Caco-2 (cell line): ENCODE data around the gene DHX57. TPM values are rescaled to one million over a fixed set of nuclear protein-coding genes. Genes with fewer than 3 reads are reported as not detected.
A peak's percentile ranks its signal among the peaks of the same experiment; 100 is the strongest.

ENCODE experiments used
- BruUV-seq: library from RNA; stranded (reverse); fragments of 400-500 nt; replicated peaks from 2 replicates; lab custom pipeline; 2021; lab: Mats Ljungman, UMichigan
- CTCF ChIA-PET: fragments of 300-600 bp; sonication (Branson Sonifier 250); formaldehyde crosslinking; loops from one replicate; lab custom pipeline; 2022; ENCODE audit warnings: antibody characterized with exemption; lab: Charles Lee
- POLR2A ChIA-PET: fragments of 300-600 bp; sonication (Branson Sonifier 250); formaldehyde crosslinking; loops from one replicate; lab custom pipeline; 2022; ENCODE audit warnings: antibody characterized with exemption; lab: Charles Lee
- DNase-seq, 2 experiments: peaks; one replicate each; pipeline versions ENCODE4 v3.0.0 to v3.0.0-alpha.2; 2020 to 2022
- H3K27me3 ChIP-seq: replicated peaks from 2 replicates; pipeline ENCODE4 v1.6.0; 2011; ENCODE audit warnings: low read length; ENCODE audit not compliant: control insufficient read depth, insufficient read depth
- H3K36me3 ChIP-seq: 2 replicates; pipeline ENCODE4 v1.5.1; 2011; ENCODE audit warnings: low read length; ENCODE audit not compliant: control insufficient read depth, insufficient read depth
- H3K4me1 ChIP-seq: fragments of 250-450 bp; sonication (Bioruptor Pico); 2 replicates; pipeline ENCODE4 v1.5.1; 2020; ENCODE audit warnings: mild to moderate bottlenecking
- H3K4me3 ChIP-seq: 2 replicates; pipeline ENCODE4 v1.5.1; 2011; ENCODE audit warnings: low read depth, mild to moderate bottlenecking, control low read depth, low read length
- H3K9me3 ChIP-seq: fragments of 250-450 bp; sonication (Bioruptor Pico); 2 replicates; pipeline ENCODE4 v1.5.1; 2020; ENCODE audit warnings: mild to moderate bottlenecking, moderate library complexity
- H3K27ac Mint-ChIP-seq: one replicate; pipeline ENCODE4 v1.8.0; 2022; ENCODE audit warnings: mixed read lengths; ENCODE audit not compliant: unreplicated experiment
- H3K27me3 Mint-ChIP-seq: one replicate; pipeline ENCODE4 v1.8.0; 2022; ENCODE audit warnings: mixed read lengths; ENCODE audit not compliant: insufficient read depth, unreplicated experiment
- H3K36me3 Mint-ChIP-seq: one replicate; pipeline ENCODE4 v1.8.0; 2022; ENCODE audit warnings: mild to moderate bottlenecking, mixed read lengths; ENCODE audit not compliant: insufficient read depth, unreplicated experiment
- H3K4me1 Mint-ChIP-seq: one replicate; pipeline ENCODE4 v1.8.0; 2022; ENCODE audit warnings: low read depth, mixed read lengths; ENCODE audit not compliant: unreplicated experiment
- H3K4me3 Mint-ChIP-seq: one replicate; pipeline ENCODE4 v1.8.0; 2022; ENCODE audit warnings: mild to moderate bottlenecking, moderate library complexity, mixed read lengths; ENCODE audit not compliant: unreplicated experiment
- H3K9me3 Mint-ChIP-seq: one replicate; pipeline ENCODE4 v1.8.0; 2022; ENCODE audit warnings: mixed read lengths; ENCODE audit not compliant: unreplicated experiment
- intact Hi-C: fragments of 100-400 bp; cut with micrococcal nuclease; formaldehyde crosslinking; loops from one replicate; pipeline ENCODE4 v1.10.0; 2022; ENCODE audit not compliant: unreplicated experiment
- total RNA-seq: library from RNA; stranded (reverse); gene quantifications from 2 replicates; pipeline ENCODE4 v1.2.3, GENCODE V29; 2022
- TF ChIP-seq, protein P1 (sequence below), 2 experiments: fragments of 200-600 bp in 1 of 2; IDR thresholded peaks; 1 replicate in 1 of 2; 2 replicates in 1 of 2; pipeline versions ENCODE4 v1.5.1 to v1.8.0; 2011 to 2022; ENCODE audit warnings: antibody characterized with exemption in 1 of 2, control low read depth in 1 of 2, inconsistent platforms in 1 of 2, low read depth in 1 of 2, low read length in 1 of 2, mild to moderate bottlenecking in 1 of 2, moderate library complexity in 1 of 2; ENCODE audit not compliant: insufficient read depth in 1 of 2, severe bottlenecking in 1 of 2, unreplicated experiment in 1 of 2

Gene DHX57
- total RNA-seq, 1 experiment from 2014 or later = 20.6 TPM

DNA sequence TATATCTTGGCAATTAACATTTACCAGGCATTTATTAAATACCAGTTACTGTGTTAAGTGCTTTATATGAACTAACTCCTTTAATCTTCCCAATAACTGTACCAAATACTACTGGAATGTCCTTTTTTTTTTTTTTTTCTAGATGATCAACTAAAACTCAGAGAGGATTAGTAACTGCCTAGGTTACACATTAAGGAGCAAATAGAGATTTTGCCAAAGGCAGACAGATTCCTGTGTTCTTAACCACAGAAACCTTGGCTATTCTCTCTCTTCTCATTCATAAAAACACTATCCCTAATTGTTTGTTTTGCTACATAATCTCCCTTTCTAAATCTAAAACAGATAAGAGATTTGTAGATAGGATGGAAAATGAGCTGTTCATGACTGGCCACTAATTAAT is 13.3 kb downstream of the DHX57 start:
- intact Hi-C loops = no loop called here
- ChIA-PET CTCF (no interaction called here), POLR2A (interaction anchor here (1.0 kb wide), 1 partner anchor 111 kb away, joined by 3 read pairs; no protein-coding TSS in a partner anchor)
- H3K27ac Mint-ChIP-seq = no peak overlapping the region
- TF ChIP-seq, protein P1, sequence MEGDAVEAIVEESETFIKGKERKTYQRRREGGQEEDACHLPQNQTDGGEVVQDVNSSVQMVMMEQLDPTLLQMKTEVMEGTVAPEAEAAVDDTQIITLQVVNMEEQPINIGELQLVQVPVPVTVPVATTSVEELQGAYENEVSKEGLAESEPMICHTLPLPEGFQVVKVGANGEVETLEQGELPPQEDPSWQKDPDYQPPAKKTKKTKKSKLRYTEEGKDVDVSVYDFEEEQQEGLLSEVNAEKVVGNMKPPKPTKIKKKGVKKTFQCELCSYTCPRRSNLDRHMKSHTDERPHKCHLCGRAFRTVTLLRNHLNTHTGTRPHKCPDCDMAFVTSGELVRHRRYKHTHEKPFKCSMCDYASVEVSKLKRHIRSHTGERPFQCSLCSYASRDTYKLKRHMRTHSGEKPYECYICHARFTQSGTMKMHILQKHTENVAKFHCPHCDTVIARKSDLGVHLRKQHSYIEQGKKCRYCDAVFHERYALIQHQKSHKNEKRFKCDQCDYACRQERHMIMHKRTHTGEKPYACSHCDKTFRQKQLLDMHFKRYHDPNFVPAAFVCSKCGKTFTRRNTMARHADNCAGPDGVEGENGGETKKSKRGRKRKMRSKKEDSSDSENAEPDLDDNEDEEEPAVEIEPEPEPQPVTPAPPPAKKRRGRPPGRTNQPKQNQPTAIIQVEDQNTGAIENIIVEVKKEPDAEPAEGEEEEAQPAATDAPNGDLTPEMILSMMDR (IDR thresholded peaks at IDR 0.05; ENCODE audit: insufficient read depth in 1 of 2, low read depth in 1 of 2, low read length in 1 of 2, severe bottlenecking in 1 of 2, unreplicated experiment in 1 of 2) = no peak
- Histone ChIP-seq H3K4me3 (no peak overlapping the region), H3K36me3 (no peaks in the 10 kb centered on the region), H3K9me3 (no peaks in the 10 kb centered on the region), H3K27me3 (no peaks in the 10 kb centered on the region), H3K4me1 (peaks cover 13% of the 10 kb centered on the region; the same call in 1 of the 2 replicates)
- H3K27me3 Mint-ChIP-seq = no peaks in the 10 kb centered on the region
- no TSS peak for BruUV-seq
- peaks cover 15% of the 10 kb centered on the region for H3K4me1 Mint-ChIP-seq
- no peaks in the 10 kb centered on the region for H3K9me3 Mint-ChIP-seq
- H3K4me3 Mint-ChIP-seq = no peak overlapping the region
- no peak for DNase-seq
- H3K36me3 Mint-ChIP-seq = peaks cover 34% of the 10 kb centered on the region

DNA sequence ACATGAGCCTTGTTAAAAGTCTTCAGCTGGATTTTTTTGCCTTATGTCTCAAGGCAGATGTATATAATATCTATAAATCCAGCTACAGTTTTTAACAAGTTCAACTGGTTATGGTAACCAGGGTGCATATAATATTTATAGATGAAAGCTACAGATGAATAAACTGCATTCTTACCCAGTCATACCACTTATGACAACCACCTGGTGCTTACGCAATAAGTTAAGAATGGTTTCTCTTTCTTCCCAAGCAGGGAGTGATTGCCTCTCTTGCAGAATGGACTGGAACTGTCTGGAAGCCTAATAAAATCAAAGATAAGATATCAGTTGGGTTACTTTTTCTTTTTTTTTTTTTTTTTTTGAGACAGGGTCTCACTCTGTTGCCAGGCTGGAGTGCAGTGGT is 19.6 kb downstream of the DHX57 start:
- CTCF ChIA-PET = no interaction called here

DNA sequence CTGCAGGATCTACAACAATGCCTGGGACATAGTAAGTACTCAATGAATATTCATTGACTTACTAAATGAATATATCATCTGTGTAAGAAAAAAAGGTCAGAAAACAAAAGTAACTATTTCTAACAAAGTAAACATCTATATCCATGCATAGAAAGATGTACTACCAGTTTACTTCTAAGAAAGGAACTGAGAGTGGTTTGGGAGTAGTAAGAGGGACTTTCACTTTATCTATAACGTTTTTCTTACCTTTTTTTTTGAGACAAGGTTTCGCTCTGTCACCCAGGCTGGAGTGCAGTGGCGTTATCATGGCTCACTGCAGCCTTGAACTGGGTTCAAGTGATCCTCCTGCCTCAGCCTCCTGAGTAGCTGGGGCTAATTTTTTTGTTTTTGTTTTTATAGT is 25.7 kb downstream of the DHX57 start:
- intact Hi-C loops = no loop called here
- H3K4me3 Mint-ChIP-seq = no peak overlapping the region
- no peak overlapping the region for H3K27ac Mint-ChIP-seq
- H3K36me3 Mint-ChIP-seq = peaks cover 19% of the 10 kb centered on the region
- no peaks in the 10 kb centered on the region for H3K9me3 Mint-ChIP-seq
- no peaks in the 10 kb centered on the region for H3K4me1 ChIP-seq
- TF ChIP-seq, protein P1 (IDR thresholded peaks at IDR 0.05; ENCODE audit: insufficient read depth in 1 of 2, low read depth in 1 of 2, low read length in 1 of 2, severe bottlenecking in 1 of 2, unreplicated experiment in 1 of 2) = no peak
- DNase-seq = no peak
- no peaks in the 10 kb centered on the region for H3K9me3 ChIP-seq
- BruUV-seq = no TSS peak
- no peaks in the 10 kb centered on the region for H3K27me3 ChIP-seq
- ChIA-PET POLR2A (no interaction called here), CTCF (interaction anchor here (0.5 kb wide), 1 partner anchor 186 kb away, joined by 3 read pairs; no protein-coding TSS in a partner anchor)
- no peaks in the 10 kb centered on the region for H3K27me3 Mint-ChIP-seq
- H3K36me3 ChIP-seq = no peaks in the 10 kb centered on the region
- no peak overlapping the region for H3K4me3 ChIP-seq
- no peaks in the 10 kb centered on the region for H3K4me1 Mint-ChIP-seq

More for the DNA sequence above, 19.6 kb downstream of the DHX57 start:
- H3K36me3 Mint-ChIP-seq = peaks cover 47% of the 10 kb centered on the region
- no peaks in the 10 kb centered on the region for H3K27me3 Mint-ChIP-seq
- Histone ChIP-seq H3K27me3 (no peaks in the 10 kb centered on the region), H3K36me3 (no peaks in the 10 kb centered on the region), H3K9me3 (no peaks in the 10 kb centered on the region), H3K4me3 (no peak overlapping the region), H3K4me1 (no peaks in the 10 kb centered on the region)
- POLR2A ChIA-PET = no interaction called here
- H3K4me1 Mint-ChIP-seq = no peaks in the 10 kb centered on the region
- DNase-seq = peak in 1 of 2 experiments; percentile 20
- H3K9me3 Mint-ChIP-seq = no peaks in the 10 kb centered on the region
- TF ChIP-seq, protein P1 (IDR thresholded peaks at IDR 0.05; ENCODE audit: insufficient read depth in 1 of 2, low read depth in 1 of 2, low read length in 1 of 2, severe bottlenecking in 1 of 2, unreplicated experiment in 1 of 2) = no peak
- no TSS peak for BruUV-seq
- no peak overlapping the region for H3K4me3 Mint-ChIP-seq
- intact Hi-C loops = no loop called here
- no peak overlapping the region for H3K27ac Mint-ChIP-seq
